Uterus (tissue), 4 donors: ENCODE data around the gene MEF2B. TPM values are rescaled to one million over a fixed set of nuclear protein-coding genes. Genes with fewer than 3 reads are reported as not detected.

Experiments used
- DNase-seq, 2 donors: peaks; one replicate each; pipeline ENCODE4 v3.0.0-alpha.2; 2019 to 2020
- H3K27ac ChIP-seq, 2 donors: fragments of 200-600 bp; sonication (generic); 1 replicate in 1 of 2; 2 replicates in 1 of 2; pipeline ENCODE4 v1.5.1; 2016 to 2018
- H3K27me3 ChIP-seq, 2 donors: fragments of 200-600 bp; sonication (generic); one replicate each; pipeline ENCODE4 v1.5.1; 2018 to 2019; ENCODE audit warnings: control low read depth in 1 of 2
- H3K36me3 ChIP-seq, 2 donors: fragments of 200-600 bp; sonication (generic); one replicate each; pipeline ENCODE4 v1.5.1; 2019; ENCODE audit warnings: control low read depth in 1 of 2
- H3K4me1 ChIP-seq, 2 donors: fragments of 200-600 bp; sonication (generic); one replicate each; pipeline ENCODE4 v1.5.1; 2018 to 2019; ENCODE audit warnings: control low read depth in 1 of 2
- H3K4me3 ChIP-seq, 2 donors: fragments of 200-600 bp; sonication (generic); 1 replicate in 1 of 2; 2 replicates in 1 of 2; pipeline ENCODE4 v1.5.1; 2018 to 2019; ENCODE audit warnings: mild to moderate bottlenecking in 1 of 2
- H3K9me3 ChIP-seq, 2 donors: fragments of 200-600 bp; sonication (generic); one replicate each; pipeline ENCODE4 v1.5.1; 2019; ENCODE audit warnings: control low read depth in 1 of 2
- POLR2A ChIP-seq, 2 donors: fragments of 450-650 bp; IDR thresholded peaks; one replicate each; pipeline ENCODE4 v1.6.1; 2016; ENCODE audit warnings: antibody characterized with exemption in 2 of 2, mild to moderate bottlenecking in 1 of 2, moderate library complexity in 1 of 2
- intact Hi-C: fragments of 100-400 bp; cut with DNase I; formaldehyde crosslinking; loops from one replicate; pipeline ENCODE4 v1.15.1; 2023; ENCODE audit warnings: low total_unique reads
- total RNA-seq, 4 donors: library from RNA; depleted of rRNA in 3 of 4; stranded (reverse); fragments of >200 nt in 3 of 4; gene quantifications; one replicate each; pipeline versions ENCODE4 v1.1.0 to v1.2.4, GENCODE V29; 2014 to 2023
- TF ChIP-seq, protein P1 (sequence below), 4 experiments: fragments of 200-600 bp in 2 of 4; fragments of 450-650 bp in 2 of 4; sonication (generic) in 2 of 4; IDR thresholded peaks; one replicate each; pipeline ENCODE4 v1.5.1; 2016 to 2019; ENCODE audit warnings: antibody characterized with exemption in 4 of 4, mild to moderate bottlenecking in 2 of 4, moderate library complexity in 1 of 4
- donor health status: DM: yes; HTN: yes; CAD: no.

MEF2B gene
- total RNA-seq, 4 donors from 2014 or later, result 0.55 to 2.0 TPM; not detected in 2

DNA sequence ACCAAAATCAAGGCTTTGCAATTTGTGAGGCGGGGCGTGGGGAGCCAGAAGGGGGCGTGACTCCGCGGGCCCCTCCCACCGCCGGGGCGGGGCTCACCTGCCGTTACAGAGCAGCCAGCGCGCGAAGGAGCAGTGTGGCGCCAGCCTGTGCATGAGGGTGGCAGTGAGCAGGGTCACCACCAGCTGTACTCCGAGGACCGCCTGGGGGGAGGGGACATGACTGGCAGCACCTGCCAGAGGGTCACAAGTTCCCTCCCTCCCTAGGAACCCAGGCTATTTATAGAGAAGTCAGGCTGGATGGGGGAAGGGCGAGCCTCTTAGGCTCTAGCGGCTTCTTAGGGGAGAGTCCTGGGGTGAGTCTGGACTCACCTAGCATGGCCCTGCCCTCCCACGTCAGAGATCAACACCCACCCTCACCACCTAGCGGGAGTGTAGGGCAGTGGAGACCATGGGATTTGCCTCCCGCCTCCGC lies 35.3 kb downstream of the MEF2B start:
- Histone ChIP-seq H3K27ac (no peak overlapping the region), H3K4me3 (no peak overlapping the region), H3K4me1 (no peaks in the 10 kb centered on the region), H3K27me3 (no peaks in the 10 kb centered on the region), H3K9me3 (peaks cover 0 to 11% of the 10 kb centered on the region in 2 donors), H3K36me3 (no peaks in the 10 kb centered on the region)
- DNase-seq, result no peak
- intact Hi-C loops, result no loop called here
- TF ChIP-seq, protein P1, sequence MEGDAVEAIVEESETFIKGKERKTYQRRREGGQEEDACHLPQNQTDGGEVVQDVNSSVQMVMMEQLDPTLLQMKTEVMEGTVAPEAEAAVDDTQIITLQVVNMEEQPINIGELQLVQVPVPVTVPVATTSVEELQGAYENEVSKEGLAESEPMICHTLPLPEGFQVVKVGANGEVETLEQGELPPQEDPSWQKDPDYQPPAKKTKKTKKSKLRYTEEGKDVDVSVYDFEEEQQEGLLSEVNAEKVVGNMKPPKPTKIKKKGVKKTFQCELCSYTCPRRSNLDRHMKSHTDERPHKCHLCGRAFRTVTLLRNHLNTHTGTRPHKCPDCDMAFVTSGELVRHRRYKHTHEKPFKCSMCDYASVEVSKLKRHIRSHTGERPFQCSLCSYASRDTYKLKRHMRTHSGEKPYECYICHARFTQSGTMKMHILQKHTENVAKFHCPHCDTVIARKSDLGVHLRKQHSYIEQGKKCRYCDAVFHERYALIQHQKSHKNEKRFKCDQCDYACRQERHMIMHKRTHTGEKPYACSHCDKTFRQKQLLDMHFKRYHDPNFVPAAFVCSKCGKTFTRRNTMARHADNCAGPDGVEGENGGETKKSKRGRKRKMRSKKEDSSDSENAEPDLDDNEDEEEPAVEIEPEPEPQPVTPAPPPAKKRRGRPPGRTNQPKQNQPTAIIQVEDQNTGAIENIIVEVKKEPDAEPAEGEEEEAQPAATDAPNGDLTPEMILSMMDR (IDR thresholded peaks at IDR 0.05), result no peak
- TF ChIP-seq POLR2A (IDR thresholded peaks at IDR 0.05), result no peak

DNA sequence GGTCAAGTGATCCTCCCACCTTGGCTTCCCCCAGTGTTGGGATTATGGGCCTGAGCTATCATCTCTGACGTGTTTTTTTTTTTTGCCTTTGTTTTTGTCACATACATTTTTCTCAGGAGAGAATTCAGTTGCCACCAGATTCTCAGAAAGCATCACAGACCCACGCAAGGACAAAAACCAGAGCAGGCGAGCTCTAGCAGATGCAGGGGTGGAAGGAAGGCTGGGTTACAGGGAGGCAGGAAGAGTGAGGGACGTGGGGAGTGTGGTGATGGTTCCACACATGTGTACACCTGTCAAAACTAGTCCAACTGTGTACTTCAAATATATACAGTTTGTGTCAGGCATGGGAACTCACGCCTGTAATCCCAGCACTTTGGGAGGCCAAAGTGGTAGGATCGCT lies 36.1 kb downstream of the MEF2B start:
- peaks cover 0 to 11% of the 10 kb centered on the region in 2 donors for H3K9me3 ChIP-seq
- H3K4me1 ChIP-seq, result no peaks in the 10 kb centered on the region
- TF ChIP-seq POLR2A (IDR thresholded peaks at IDR 0.05), result no peak
- TF ChIP-seq, protein P1 (IDR thresholded peaks at IDR 0.05), result no peak
- H3K4me3 ChIP-seq, result no peak overlapping the region
- no peak overlapping the region for H3K27ac ChIP-seq
- intact Hi-C loops, result no loop called here
- no peaks in the 10 kb centered on the region for H3K36me3 ChIP-seq
- no peak for DNase-seq
- H3K27me3 ChIP-seq, result no peaks in the 10 kb centered on the region

DNA sequence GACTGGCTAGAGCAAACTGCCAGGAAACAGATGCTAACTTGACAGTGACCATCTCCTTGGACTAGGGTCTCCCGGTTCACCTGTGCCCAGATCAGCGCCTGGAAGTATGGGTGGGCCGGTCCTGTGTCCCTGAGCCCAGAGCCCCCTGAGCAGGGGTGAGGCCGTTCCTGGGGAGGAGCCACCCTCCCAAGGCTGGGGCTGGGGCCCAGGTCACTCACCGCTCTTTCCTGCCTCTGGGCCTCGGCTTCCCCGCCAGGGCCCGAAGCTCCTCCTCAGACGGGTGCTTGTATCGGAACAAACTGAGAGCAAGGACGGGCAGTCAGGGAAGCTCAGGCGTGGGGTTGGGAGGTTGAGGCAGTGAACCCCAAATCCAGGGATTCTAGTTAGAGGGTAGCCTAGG lies 37.2 kb downstream of the MEF2B start:
- H3K27me3 ChIP-seq, result no peaks in the 10 kb centered on the region
- intact Hi-C loops, result no loop called here
- H3K4me1 ChIP-seq, result no peaks in the 10 kb centered on the region
- DNase-seq, result no peak
- H3K36me3 ChIP-seq, result no peaks in the 10 kb centered on the region
- H3K4me3 ChIP-seq, result no peak overlapping the region
- TF ChIP-seq POLR2A (IDR thresholded peaks at IDR 0.05), result no peak
- TF ChIP-seq, protein P1 (IDR thresholded peaks at IDR 0.05), result no peak
- peaks cover 0 to 11% of the 10 kb centered on the region in 2 donors for H3K9me3 ChIP-seq
- no peak overlapping the region for H3K27ac ChIP-seq

DNA sequence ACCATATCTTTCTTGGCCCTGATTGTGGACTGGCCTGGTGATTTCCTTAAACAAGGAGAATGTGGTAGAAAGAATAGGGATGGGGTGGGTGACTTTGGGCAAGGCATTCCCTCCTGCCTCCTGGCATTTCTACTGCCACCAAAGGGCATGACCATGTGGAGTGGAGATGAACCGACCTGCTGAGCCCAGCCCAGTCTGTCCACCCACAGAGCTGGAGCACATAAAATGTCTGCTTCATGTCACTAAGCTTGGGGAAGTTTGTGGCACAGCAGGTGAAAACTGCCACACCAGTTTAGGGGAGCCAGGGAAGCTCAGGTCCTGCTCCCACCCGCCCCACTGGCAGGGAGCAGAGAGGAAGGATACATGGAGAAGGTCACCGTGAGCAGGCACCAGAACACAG lies 38.1 kb downstream of the MEF2B start:
- Histone ChIP-seq H3K36me3 (no peaks in the 10 kb centered on the region), H3K4me3 (no peak overlapping the region), H3K4me1 (no peaks in the 10 kb centered on the region), H3K9me3 (peaks cover 0 to 11% of the 10 kb centered on the region in 2 donors), H3K27ac (no peak overlapping the region), H3K27me3 (no peaks in the 10 kb centered on the region)
- intact Hi-C loops, result no loop called here
- DNase-seq, result no peak
- TF ChIP-seq POLR2A (IDR thresholded peaks at IDR 0.05), result no peak
- TF ChIP-seq, protein P1 (IDR thresholded peaks at IDR 0.05), result no peak

DNA sequence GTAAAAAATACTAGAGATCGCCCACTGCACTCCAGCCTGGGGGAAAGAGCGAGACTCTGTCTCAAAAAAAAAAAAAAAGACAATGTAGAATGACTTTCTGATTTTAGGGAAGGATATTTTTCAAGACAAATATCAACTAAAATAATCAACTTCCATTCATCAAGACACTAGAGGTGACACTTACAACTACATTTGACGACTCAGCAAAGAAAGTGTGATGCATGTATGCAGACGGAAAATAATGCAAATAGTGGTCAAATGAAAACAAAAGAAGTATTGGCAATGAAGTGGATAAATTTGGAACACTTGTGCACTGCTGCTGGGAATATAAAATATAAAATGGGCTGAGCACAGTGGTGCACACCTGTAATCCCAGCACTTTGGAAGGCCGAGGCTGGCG lies 44.0 kb downstream of the MEF2B start:
- intact Hi-C loops, result no loop called here
- H3K27me3 ChIP-seq, result no peaks in the 10 kb centered on the region

More for the DNA sequence above, 44.0 kb downstream of the MEF2B start:
- TF ChIP-seq POLR2A (IDR thresholded peaks at IDR 0.05), result no peak
- TF ChIP-seq, protein P1 (IDR thresholded peaks at IDR 0.05), result no peak
- H3K9me3 ChIP-seq, result no peaks in the 10 kb centered on the region
- H3K27ac ChIP-seq, result no peak overlapping the region
- no peaks in the 10 kb centered on the region for H3K4me1 ChIP-seq
- DNase-seq, result no peak
- no peaks in the 10 kb centered on the region for H3K36me3 ChIP-seq
- no peak overlapping the region for H3K4me3 ChIP-seq
